GM21717 (cell line): ENCODE measurements around the gene CAPN13.

Experiments used
- ATAC-seq: cut with Tn5 transposase; IDR thresholded peaks from one replicate; pipeline ENCODE4 v1.9.1; 2021; ENCODE audit warnings: mild to moderate bottlenecking, moderate library complexity; ENCODE audit not compliant: unreplicated experiment

Gene CAPN13

DNA sequence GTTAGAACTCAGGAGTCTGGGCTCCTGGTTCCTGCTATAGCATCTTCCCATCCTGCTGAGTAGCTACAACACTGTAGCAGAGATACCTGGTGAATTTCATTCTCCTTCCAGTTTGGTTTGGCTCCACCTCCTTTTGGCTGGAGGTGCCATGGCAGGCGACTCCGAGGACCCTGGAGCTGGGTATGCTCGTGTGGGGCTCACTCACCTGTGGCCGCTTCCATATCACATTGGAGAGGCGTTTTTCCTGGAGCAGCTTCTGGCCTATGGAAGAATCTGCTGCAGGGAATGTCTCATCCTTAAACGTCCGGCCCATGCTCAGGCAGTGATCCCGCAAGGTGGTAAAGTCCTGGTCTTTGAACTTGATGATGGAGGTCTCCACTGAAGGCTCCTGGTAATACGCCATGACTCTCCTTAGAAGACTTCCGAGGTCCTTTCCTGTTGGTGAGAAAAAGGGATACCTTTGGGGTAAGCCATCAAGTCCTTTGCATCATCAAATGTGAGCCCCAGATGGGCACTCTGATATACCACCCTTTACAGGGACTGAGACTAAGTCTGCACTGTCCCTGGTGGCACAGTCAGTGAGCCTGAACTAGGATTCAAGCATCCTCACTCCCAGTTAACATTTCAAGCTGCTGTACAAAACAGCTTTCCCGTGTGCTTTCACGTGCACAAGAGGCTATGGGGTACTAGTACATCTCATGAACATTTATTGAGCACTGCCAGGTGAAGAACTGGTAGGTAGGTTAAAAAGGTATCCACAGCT lies 20.1 kb downstream of the CAPN13 start:
- ATAC-seq = no peak

DNA sequence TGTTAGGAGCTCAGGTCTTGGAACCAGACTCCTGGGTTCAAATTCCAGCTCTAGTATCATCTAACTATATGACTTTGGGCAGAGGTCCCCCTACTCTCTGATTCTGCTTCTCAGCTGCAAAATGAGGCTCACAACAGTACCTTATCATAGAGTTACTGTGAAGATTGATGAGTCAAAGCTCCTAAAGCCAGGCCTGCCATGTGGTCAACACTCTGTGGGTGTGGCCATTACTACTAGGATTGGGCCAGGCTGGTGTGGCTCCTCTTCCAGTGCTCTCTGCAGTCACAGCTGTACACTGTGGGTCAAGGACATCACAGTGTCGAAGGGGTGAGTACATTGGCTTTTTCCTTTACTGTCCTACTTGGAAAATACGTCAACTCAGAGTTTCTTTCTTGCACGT lies 22.6 kb downstream of the CAPN13 start:
- ATAC-seq = no peak

- no peak for ATAC-seq
These were observed 25.2 kb downstream of the CAPN13 start for GRCh38 chr2:30781961-30782533.

DNA sequence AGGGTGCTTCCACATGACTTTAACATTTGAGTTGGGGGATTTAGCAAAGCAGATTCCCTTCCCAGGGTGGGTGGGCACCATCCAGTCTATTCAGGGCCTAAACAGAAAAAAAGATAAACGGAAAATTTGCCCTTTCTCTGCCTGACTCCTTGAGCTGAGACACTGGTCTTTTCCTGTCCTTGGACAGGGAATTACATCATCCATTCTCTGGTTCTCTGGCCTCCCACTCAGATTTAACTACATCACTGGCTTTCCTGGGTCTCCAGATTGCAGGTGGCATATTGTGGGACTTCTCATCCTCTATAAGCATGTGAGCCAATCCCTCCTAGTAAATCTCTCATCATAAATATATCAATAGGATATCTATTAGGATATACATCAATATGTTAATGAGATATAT lies 25.8 kb downstream of the CAPN13 start:
- ATAC-seq = no peak

DNA sequence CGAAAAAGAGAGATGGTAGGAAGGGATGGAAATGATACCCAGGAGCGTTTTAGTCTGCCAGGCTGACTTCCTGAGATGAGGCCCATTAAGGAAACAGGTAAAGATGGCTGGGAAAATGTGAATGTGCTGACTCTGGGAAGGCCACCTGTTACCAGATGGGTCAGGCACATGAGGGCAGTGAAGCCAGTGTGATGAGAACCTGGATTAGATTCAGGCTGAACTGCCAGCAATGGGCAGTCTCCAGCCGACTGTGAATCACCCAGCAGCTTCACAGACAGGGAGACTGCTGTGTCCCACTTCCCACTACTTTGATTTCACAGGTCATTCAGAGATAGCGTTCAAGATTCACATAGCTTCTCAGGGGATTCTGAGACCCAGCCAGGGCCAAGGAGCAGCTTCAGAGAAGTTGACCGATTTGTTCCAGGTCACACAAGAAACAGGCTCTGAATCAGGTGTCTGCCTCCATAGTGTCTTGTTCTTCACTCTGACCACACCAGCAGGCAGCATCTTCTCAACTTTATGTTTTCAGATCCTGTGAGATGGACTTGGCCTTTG lies 26.4 kb downstream of the CAPN13 start:
- ATAC-seq = no peak

GRCh38 chr2:30778611-30779010 lies 28.6 kb downstream of the CAPN13 start:
- no peak for ATAC-seq

GRCh38 chr2:30777661-30778505 lies 29.4 kb downstream of the CAPN13 start:
- no peak for ATAC-seq

- no peak for ATAC-seq
These were observed 30.2 kb downstream of the CAPN13 start for GRCh38 chr2:30776831-30777635.

DNA sequence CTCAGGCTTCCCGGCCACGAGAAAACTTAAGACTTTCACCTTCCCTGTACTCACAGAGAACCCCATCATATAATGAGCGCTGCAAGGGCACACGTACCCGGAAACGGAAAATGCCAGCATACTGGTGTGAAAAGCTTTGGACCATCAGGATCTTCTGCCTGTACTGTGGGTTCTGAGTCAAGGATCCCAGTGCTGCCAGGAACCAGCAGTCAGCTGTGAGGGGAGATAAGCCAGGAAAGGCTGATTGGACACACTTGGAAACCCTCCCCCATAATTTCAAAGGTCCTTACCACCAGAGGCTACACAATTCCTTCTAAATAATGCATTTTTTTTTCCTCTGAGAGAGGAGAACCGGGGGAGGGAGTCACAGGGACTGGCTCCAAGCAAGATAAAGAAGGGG lies 31.4 kb downstream of the CAPN13 start:
- ATAC-seq = no peak

DNA sequence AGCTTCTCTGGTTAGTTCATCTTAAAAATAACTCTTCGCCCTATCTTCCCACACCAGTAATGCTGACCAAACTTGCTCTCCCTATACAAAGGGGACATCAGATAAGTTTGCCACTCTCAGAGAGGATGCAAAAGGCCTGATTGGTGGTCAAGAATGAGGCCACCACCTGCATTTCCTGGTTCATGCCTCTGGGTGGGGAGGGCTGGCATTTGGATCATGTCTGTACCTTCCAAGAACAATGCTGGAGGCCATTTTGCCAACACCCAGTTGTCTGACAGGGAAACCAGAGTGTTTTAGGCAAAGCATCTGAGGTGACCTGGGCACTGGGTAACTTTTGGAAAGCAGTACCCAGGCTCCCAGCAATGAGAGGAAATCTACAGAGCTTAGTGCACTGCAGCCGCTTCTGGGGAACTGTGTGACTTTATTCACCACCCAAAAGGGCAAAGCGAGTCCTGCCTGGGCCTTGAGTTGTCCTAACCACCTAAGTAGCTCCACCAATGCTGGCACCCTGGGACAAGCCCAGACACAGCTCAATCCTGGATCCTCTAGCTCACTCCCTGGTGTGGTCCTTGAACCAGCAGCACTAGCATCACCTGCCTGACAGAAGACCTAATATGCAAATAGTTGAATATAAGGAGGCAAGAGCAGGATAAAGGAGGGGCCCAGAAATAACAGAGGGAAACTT lies 35.1 kb downstream of the CAPN13 start:
- ATAC-seq = no peak

DNA sequence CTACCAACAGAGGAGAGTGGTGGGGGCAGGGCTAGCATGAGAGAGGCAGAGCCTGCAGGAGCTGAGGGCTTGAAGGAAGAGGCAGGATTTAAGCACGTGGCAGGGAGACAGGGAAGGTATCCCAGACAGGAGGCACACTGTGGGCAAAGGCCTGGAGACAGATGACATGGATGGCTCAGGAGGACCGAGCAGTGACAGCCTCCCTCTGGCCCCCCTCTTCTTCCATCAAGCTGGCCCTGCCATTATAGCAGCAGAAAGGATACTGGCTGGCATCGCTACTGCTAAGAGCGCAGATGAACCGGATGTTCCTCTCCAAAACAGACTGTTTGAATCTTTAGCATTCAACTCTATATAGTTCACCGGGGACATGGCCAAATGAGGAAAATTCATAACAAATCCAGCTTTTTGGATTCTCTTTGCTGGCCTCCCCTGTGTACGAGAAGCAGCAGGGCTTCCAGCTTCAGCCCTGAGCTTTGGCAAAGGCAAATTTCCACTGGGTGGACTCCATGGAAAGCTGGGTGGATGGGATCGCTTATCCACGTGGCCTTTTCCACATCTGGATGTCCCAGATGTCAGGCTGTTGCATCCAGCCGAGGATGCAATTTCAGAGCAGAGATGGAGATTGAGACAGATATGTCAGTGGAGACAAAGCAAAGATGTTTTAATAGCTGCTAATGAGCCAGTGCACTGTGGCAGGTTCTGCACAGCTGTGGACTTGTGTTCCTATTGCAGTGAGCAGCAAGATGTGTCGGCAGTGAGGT lies 36.2 kb downstream of the CAPN13 start:
- no peak for ATAC-seq

GRCh38 chr2:30769891-30770462 lies 37.3 kb downstream of the CAPN13 start:
- no peak for ATAC-seq

GRCh38 chr2:30769481-30769780 lies 37.8 kb downstream of the CAPN13 start:
- ATAC-seq = no peak

GRCh38 chr2:30768708-30769480 lies 38.4 kb downstream of the CAPN13 start:
- no peak for ATAC-seq

DNA sequence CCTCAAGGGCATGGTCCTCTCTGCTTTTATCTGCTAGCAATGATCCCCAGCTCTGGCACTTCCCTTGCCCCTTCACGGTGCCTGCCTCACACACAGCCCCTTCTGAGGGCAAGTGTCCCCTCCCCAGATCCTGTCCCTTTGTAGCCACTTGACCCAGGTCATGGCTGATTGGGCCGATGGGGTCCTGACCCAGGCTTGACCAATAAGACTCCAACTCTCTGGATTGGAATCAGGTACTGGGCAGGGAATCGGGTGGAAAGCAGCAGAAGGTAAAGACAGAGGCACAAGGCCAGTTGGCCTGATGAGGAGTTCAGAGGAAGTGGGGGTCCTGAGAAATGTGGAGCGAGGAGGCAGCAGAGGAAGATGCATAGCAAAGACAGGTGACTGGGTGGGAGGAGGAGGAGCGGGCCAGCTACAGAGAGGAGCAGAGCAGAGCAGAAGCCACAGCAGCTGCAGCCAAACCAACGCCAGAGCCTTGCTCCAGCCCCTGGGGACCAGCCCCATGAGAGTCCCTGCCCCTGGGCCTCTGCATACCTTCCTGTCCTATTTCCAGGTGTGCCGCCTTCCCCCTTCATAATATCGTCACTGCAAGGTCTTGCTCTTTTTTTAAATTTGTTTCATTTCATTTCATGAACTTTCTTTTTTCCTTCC lies 39.1 kb downstream of the CAPN13 start:
- no peak for ATAC-seq

- no peak for ATAC-seq
These were observed 40.6 kb downstream of the CAPN13 start for GRCh38 chr2:30766666-30767065.

GRCh38 chr2:30765876-30766470 lies 41.3 kb downstream of the CAPN13 start:
- no peak for ATAC-seq

- ATAC-seq = no peak
These were observed 42.1 kb downstream of the CAPN13 start for GRCh38 chr2:30765191-30765590.
